Parathyroid adenoma (tissue), 2 donors: ENCODE measurements around the gene CLEC11A.

Source experiments
- H2AFZ ChIP-seq: fragments of 300-600 bp; sonication (generic); one replicate; pipeline ENCODE4 v1.7.0; 2017; ENCODE audit warnings: antibody characterized with exemption, mild to moderate bottlenecking
- H3K27ac ChIP-seq: fragments of 300-600 bp; sonication (generic); one replicate; pipeline ENCODE4 v1.7.0; 2017
- H3K27me3 ChIP-seq: fragments of 300-600 bp; sonication (generic); one replicate; pipeline ENCODE4 v1.7.0; 2017; ENCODE audit warnings: low read length; ENCODE audit not compliant: control insufficient read depth, insufficient read depth
- H3K36me3 ChIP-seq: fragments of 300-600 bp; sonication (generic); one replicate; pipeline ENCODE4 v1.7.0; 2017; ENCODE audit warnings: low read length; ENCODE audit not compliant: control insufficient read depth, insufficient read depth
- H3K4me1 ChIP-seq: fragments of 300-600 bp; sonication (generic); one replicate; pipeline ENCODE4 v1.7.0; 2017; ENCODE audit warnings: control low read depth
- H3K4me2 ChIP-seq: fragments of 300-600 bp; sonication (generic); one replicate; pipeline ENCODE4 v1.7.0; 2017; ENCODE audit warnings: low read length
- H3K4me3 ChIP-seq: fragments of 300-600 bp; sonication (generic); one replicate; pipeline ENCODE4 v1.7.0; 2017; ENCODE audit warnings: low read depth, low read length
- H3K79me2 ChIP-seq: fragments of 300-600 bp; sonication (generic); one replicate; pipeline ENCODE4 v1.7.0; 2017; ENCODE audit warnings: control low read depth
- H3K9ac ChIP-seq: fragments of 300-600 bp; sonication (generic); one replicate; pipeline ENCODE4 v1.7.0; 2017; ENCODE audit warnings: mild to moderate bottlenecking
- H3K9me3 ChIP-seq: fragments of 300-600 bp; sonication (generic); one replicate; pipeline ENCODE4 v1.7.0; 2017; ENCODE audit warnings: low read length; ENCODE audit not compliant: control insufficient read depth
- TF ChIP-seq, protein P1 (sequence below): fragments of 300-600 bp; sonication (generic); IDR thresholded peaks from one replicate; pipeline ENCODE4 v1.7.0; 2017; ENCODE audit warnings: antibody characterized with exemption, mild to moderate bottlenecking
- donor health status: primary hyperparathyroidism.

CLEC11A gene

DNA sequence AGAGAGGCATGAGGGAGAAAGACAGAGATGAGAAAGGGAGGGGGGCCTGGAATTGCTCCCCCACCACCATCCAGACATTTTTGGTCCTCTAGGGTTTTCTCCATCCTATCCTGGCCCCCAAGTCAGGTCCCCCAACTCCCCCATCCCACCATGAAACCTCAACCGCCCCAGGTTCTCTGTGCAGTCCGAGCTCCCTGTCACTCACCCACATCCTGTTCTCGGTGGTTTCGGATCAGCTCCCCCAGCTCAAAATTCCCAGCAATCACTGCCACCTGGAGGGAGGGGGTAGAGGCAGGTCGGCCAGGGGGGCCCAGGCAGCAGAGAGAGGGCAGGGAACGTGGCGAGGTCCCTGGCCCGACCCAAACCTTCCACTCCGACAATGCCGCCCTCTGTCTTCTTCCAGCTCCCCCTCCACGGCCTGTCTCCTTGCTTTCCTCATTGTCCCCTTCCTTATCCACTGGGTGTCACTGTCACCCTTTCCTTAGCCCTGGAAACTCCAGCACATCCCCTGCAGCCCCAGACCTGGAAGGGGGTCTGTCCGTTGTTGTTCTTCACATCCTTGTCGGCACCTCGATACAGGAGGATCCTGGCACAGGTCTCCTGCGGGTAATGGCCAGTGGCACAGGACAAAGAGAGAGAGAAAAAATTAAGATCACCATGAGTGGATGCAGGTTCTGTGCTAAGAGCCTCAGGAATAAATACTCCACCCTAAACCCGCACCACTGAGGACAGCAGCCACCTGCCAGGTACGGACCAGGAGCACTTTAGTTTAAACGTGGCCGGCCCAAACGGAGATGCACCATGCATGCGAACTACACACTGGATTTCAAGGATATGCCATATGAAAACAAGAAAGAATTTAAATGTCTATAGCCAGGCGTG, 19.0 kb upstream of the CLEC11A start:
- Histone ChIP-seq H3K4me2 (no peak overlapping the region), H3K27ac (no peak overlapping the region), H3K4me1 (no peaks in the 10 kb centered on the region), H3K4me3 (no peak overlapping the region), H3K27me3 (no peaks in the 10 kb centered on the region), H3K9ac (no peak overlapping the region), H3K36me3 (no peaks in the 10 kb centered on the region), H3K79me2 (no peaks in the 10 kb centered on the region), H3K9me3 (no peaks in the 10 kb centered on the region), H2AFZ (no peak overlapping the region)
- TF ChIP-seq, protein P1, sequence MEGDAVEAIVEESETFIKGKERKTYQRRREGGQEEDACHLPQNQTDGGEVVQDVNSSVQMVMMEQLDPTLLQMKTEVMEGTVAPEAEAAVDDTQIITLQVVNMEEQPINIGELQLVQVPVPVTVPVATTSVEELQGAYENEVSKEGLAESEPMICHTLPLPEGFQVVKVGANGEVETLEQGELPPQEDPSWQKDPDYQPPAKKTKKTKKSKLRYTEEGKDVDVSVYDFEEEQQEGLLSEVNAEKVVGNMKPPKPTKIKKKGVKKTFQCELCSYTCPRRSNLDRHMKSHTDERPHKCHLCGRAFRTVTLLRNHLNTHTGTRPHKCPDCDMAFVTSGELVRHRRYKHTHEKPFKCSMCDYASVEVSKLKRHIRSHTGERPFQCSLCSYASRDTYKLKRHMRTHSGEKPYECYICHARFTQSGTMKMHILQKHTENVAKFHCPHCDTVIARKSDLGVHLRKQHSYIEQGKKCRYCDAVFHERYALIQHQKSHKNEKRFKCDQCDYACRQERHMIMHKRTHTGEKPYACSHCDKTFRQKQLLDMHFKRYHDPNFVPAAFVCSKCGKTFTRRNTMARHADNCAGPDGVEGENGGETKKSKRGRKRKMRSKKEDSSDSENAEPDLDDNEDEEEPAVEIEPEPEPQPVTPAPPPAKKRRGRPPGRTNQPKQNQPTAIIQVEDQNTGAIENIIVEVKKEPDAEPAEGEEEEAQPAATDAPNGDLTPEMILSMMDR, result peak; percentile 11

DNA sequence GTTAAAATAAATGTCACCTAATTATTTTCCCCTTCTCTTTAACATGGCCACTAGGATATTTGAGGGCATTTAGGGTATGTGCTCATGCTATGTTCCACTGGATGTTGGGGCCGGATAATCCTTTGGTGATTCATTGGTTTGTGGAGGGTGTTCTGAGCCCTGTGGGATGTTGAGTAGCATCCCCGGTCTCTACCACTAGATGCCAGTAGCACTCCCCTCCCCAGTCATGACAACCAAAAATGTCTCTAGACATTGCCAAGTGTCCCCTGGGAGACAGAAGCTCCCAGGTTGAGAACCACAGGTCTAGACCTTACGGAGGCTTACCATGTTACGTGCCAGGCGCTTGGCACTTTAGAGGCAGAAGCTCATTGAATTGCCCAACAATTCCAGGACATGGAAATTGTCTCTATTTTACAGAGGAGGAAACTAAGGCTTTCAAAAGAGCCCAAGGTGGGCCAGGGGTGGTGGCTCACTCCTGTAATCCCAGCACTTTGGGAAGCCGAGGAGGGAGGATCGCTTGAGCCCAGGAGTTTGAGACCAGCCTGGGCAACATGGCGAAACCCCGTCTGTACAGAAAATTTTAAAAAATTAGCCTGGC, 17.6 kb upstream of the CLEC11A start:
- H3K27ac ChIP-seq, result no peak overlapping the region
- H3K27me3 ChIP-seq, result no peaks in the 10 kb centered on the region
- TF ChIP-seq, protein P1, result peak; percentile 84

DNA sequence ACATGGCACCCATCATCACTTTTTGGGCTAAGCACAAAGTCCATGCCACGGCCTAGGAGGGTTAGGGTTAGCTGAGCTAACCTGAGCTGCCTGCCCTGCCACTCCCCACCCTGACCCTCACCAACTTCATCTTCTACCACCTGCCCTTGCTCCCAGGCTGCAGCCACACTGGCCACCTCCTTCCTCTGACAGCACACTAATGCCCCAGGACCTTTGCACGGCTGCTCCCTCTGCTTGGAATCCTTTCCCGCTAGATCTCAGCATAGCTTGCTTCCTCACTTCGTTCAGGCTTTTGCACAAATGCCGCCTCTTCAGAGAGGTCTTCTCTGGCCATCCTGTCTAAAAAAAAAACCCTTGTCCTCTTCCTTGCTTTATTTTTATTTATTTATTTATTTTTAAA, 16.8 kb upstream of the CLEC11A start:
- Histone ChIP-seq H3K36me3 (no peaks in the 10 kb centered on the region), H2AFZ (no peak overlapping the region), H3K27me3 (no peaks in the 10 kb centered on the region), H3K79me2 (no peaks in the 10 kb centered on the region), H3K9ac (no peak overlapping the region), H3K4me3 (no peak overlapping the region), H3K4me2 (no peak overlapping the region), H3K27ac (no peak overlapping the region), H3K4me1 (no peaks in the 10 kb centered on the region), H3K9me3 (no peaks in the 10 kb centered on the region)
- TF ChIP-seq, protein P1, result no peak

More for the DNA sequence above, 17.6 kb upstream of the CLEC11A start:
- Histone ChIP-seq H3K4me3 (no peak overlapping the region), H3K79me2 (no peaks in the 10 kb centered on the region), H3K4me1 (no peaks in the 10 kb centered on the region), H3K9me3 (no peaks in the 10 kb centered on the region), H3K36me3 (no peaks in the 10 kb centered on the region), H3K4me2 (no peak overlapping the region), H3K9ac (no peak overlapping the region), H2AFZ (no peak overlapping the region)

DNA sequence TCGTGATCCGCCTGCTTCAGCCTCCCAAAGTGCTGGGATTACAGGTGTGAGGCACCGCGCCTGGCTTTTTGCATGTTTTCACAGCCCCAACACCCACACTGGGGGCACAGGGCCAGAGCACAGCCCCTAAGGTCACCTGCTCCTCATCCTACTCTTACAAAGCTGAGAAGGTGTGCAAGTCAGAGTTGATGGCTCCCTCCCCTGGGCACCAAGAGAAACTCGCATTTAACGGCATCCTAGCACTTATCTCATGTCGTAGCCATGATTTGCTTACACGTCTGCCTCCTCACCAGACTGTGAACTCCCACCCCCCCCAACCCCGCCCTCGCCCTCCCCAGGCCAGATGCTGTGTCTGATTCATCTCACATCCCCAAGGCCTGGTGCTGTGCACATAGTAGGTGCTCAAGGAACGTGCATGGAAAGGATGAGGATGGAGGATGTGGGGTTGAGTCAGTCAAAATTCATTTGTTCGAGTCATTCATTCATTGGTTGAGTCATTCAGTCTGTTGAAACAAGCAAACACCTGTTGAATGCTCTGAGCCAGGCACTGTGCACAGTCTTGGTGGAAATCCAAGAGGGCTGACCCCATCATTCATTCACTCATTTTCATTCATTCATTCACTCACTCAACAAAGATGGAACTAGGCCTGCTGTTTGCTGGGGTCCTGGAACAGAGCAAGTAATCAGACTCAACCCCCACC, 14.8 kb upstream of the CLEC11A start:
- Histone ChIP-seq H3K4me3 (no peak overlapping the region), H3K36me3 (no peaks in the 10 kb centered on the region), H3K9ac (no peak overlapping the region), H3K4me2 (no peak overlapping the region), H3K79me2 (no peaks in the 10 kb centered on the region), H2AFZ (no peak overlapping the region), H3K27me3 (no peaks in the 10 kb centered on the region), H3K4me1 (no peaks in the 10 kb centered on the region), H3K27ac (no peak overlapping the region), H3K9me3 (no peaks in the 10 kb centered on the region)
- TF ChIP-seq, protein P1, result no peak
